Uterus (tissue), 4 donors: ENCODE measurements around the gene CLK2. TPM values are rescaled to one million over a fixed set of nuclear protein-coding genes. Genes with fewer than 3 reads are reported as not detected.
"Not testable (repeated sequence)": the region's sequence is repeated elsewhere in the genome, so short reads cannot be mapped to it uniquely, and the experiment has no call there.

Source experiments
- DNase-seq, 2 donors: peaks; one replicate each; pipeline ENCODE4 v3.0.0-alpha.2; 2019 to 2020
- H3K27ac ChIP-seq, 2 donors: fragments of 200-600 bp; sonication (generic); 1 replicate in 1 of 2; 2 replicates in 1 of 2; pipeline ENCODE4 v1.5.1; 2016 to 2018
- H3K27me3 ChIP-seq, 2 donors: fragments of 200-600 bp; sonication (generic); one replicate each; pipeline ENCODE4 v1.5.1; 2018 to 2019; ENCODE audit warnings: control low read depth in 1 of 2
- H3K36me3 ChIP-seq, 2 donors: fragments of 200-600 bp; sonication (generic); one replicate each; pipeline ENCODE4 v1.5.1; 2019; ENCODE audit warnings: control low read depth in 1 of 2
- H3K4me1 ChIP-seq, 2 donors: fragments of 200-600 bp; sonication (generic); one replicate each; pipeline ENCODE4 v1.5.1; 2018 to 2019; ENCODE audit warnings: control low read depth in 1 of 2
- H3K4me3 ChIP-seq, 2 donors: fragments of 200-600 bp; sonication (generic); 1 replicate in 1 of 2; 2 replicates in 1 of 2; pipeline ENCODE4 v1.5.1; 2018 to 2019; ENCODE audit warnings: mild to moderate bottlenecking in 1 of 2
- H3K9me3 ChIP-seq, 2 donors: fragments of 200-600 bp; sonication (generic); one replicate each; pipeline ENCODE4 v1.5.1; 2019; ENCODE audit warnings: control low read depth in 1 of 2
- CTCF ChIP-seq, 4 experiments: fragments of 200-600 bp in 2 of 4; fragments of 450-650 bp in 2 of 4; sonication (generic) in 2 of 4; IDR thresholded peaks; one replicate each; pipeline ENCODE4 v1.5.1; 2016 to 2019; ENCODE audit warnings: antibody characterized with exemption in 4 of 4, mild to moderate bottlenecking in 2 of 4, moderate library complexity in 1 of 4
- POLR2A ChIP-seq, 2 donors: fragments of 450-650 bp; IDR thresholded peaks; one replicate each; pipeline ENCODE4 v1.6.1; 2016; ENCODE audit warnings: antibody characterized with exemption in 2 of 2, mild to moderate bottlenecking in 1 of 2, moderate library complexity in 1 of 2
- intact Hi-C: fragments of 100-400 bp; cut with DNase I; formaldehyde crosslinking; loops from one replicate; pipeline ENCODE4 v1.15.1; 2023; ENCODE audit warnings: low total_unique reads
- total RNA-seq, 4 donors: library from RNA; depleted of rRNA in 3 of 4; stranded (reverse); fragments of >200 nt in 3 of 4; gene quantifications; one replicate each; pipeline versions ENCODE4 v1.1.0 to v1.2.4, GENCODE V29; 2014 to 2023
- donor health status: DM: yes; HTN: yes; CAD: no.

Gene CLK2
- total RNA-seq, 4 donors from 2014 or later = 25.4 to 75.3 (median 39.3) TPM

- H3K27me3 ChIP-seq = peaks cover 5 to 9% of the 10 kb centered on the region in 2 donors
These were observed 23.4 kb upstream of the CLK2 start for GRCh38 chr1:155296661-155297060.

GRCh38 chr1:155295942-155296267 is 22.6 kb upstream of the CLK2 start:
- H3K4me3 ChIP-seq = no peak overlapping the region
- no peaks in the 10 kb centered on the region for H3K36me3 ChIP-seq
- DNase-seq = no peak
- H3K27ac ChIP-seq = no peak overlapping the region
- no peak for TF ChIP-seq POLR2A (IDR thresholded peaks at IDR 0.05)
- peaks cover 5 to 9% of the 10 kb centered on the region in 2 donors for H3K27me3 ChIP-seq
- no peaks in the 10 kb centered on the region for H3K4me1 ChIP-seq
- no peaks in the 10 kb centered on the region for H3K9me3 ChIP-seq
- intact Hi-C loops = no loop called here

More at GRCh38 chr1:155296661-155297060, 23.4 kb upstream of the CLK2 start:
- no peaks in the 10 kb centered on the region for H3K36me3 ChIP-seq
- intact Hi-C loops = no loop called here
- no peak overlapping the region for H3K4me3 ChIP-seq
- no peaks in the 10 kb centered on the region for H3K4me1 ChIP-seq
- no peaks in the 10 kb centered on the region for H3K9me3 ChIP-seq
- no peak for DNase-seq
- TF ChIP-seq CTCF (IDR thresholded peaks at IDR 0.05) (no peak), POLR2A (IDR thresholded peaks at IDR 0.05) (no peak)
- H3K27ac ChIP-seq = no peak overlapping the region

DNA sequence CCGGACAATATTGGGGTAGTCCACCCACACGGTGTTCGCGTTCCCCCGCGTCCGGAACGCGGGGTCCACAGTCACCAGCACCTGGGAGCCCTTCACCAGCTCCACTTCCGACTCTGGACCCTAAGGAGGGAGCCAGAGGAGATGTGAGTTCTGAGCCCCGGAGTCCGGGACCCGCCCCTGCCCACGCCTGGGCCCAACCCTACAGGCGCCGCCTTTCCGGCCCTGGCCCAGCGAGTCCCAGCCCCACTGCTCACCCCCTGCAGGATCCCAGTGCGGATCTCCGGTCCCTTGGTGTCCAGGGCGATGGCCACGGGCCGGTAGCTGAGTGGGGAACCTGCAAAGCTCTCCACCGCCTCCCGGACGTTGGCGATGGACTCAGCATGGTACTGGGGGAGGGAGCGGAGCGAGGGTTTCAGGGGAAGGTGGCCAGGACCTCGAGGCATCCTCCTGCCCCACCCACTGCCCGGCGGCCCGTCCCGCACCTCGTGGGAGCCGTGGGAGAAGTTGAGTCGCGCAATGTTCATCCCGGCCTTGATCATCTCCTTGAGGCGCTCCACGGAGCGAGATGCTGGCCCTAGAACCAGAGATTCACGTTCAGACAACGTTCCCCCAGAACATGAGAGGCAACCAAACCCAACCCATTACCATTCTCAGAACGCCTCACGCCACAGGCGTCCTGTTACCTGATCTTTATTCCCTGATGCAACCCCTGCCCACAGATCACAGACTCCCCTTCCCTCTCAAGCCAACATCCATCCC is 22.1 kb upstream of the CLK2 start:
- intact Hi-C loops = no loop called here
- no peak for DNase-seq
- no peaks in the 10 kb centered on the region for H3K9me3 ChIP-seq
- H3K4me1 ChIP-seq = no peaks in the 10 kb centered on the region
- no peak overlapping the region for H3K27ac ChIP-seq
- no peak for TF ChIP-seq POLR2A (IDR thresholded peaks at IDR 0.05)
- TF ChIP-seq CTCF (IDR thresholded peaks at IDR 0.05) = no peak
- H3K27me3 ChIP-seq = peaks cover 5 to 9% of the 10 kb centered on the region in 2 donors
- H3K4me3 ChIP-seq = no peak overlapping the region
- H3K36me3 ChIP-seq = no peaks in the 10 kb centered on the region

DNA sequence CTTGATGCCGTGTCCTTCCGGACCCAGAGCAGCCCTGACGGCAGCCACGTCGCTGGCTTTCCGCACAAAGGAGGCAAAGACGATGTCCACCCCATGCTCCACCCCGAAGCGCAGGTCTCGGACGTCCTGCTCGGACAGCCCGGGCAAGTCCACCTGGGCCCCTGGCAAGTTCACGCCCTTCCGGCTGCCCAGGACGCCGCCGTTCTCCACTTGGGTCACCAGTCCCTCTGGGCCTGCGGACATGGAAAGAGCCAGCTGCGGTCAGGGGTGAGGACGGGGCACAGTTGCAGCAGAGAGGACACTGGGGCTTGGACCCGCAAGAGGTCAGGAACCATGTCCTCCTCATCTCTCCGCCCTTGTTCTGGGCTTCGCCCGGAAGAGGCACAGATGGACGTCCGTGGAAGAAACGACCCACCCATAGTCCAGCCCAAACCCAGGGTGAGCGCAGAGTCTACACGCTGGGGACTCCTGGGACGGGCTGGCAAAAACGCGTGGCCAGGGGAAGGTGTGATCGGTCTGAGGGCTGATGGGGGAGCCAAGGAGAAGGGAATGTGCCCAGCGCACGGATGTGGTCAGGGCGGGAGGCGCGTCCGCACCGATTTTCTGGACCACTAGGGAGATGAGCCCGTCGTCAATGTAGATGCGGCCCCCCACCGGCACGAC is 21.3 kb upstream of the CLK2 start:
- TF ChIP-seq CTCF (IDR thresholded peaks at IDR 0.05) (no peak), POLR2A (IDR thresholded peaks at IDR 0.05) (no peak)

DNA sequence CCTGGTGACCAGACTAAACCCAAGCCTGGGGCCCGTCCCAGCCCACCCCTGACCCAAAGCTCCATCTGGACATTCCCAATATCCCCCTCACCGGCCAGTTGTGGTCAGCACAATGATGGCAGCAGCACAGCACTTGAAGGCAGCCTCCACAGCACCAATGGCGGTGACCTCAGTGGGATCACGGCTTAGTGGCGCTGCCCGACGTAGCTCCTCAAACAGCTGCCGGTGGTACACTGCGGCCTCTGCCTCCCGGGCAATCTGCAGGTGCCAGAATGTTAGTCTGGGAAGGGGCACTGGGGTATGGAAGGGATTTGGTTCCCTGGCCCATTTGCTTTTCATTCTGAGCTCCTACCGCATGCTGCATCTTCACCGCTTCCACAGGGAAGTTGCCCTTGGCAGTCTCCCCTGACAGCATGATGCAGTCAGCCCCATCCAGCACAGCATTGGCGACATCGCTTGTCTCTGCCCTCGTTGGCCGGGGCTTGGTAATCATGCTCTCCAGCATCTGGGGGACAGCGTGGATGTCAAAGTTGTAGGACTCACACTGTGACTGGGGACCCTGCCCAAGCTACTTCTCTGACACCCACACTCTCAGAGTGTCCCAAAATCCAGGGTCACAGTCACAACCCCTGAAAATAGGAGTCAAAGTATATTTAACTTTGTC is 19.9 kb upstream of the CLK2 start:
- TF ChIP-seq CTCF (IDR thresholded peaks at IDR 0.05) (no peak), POLR2A (IDR thresholded peaks at IDR 0.05) (no peak)
- Histone ChIP-seq H3K27ac (no peak overlapping the region), H3K4me3 (no peak overlapping the region), H3K4me1 (no peaks in the 10 kb centered on the region), H3K9me3 (no peaks in the 10 kb centered on the region), H3K36me3 (no peaks in the 10 kb centered on the region), H3K27me3 (peaks cover 5 to 9% of the 10 kb centered on the region in 2 donors)
- no peak for DNase-seq
- intact Hi-C loops = no loop called here

More for the DNA sequence above, 21.3 kb upstream of the CLK2 start:
- Histone ChIP-seq H3K27ac (no peak overlapping the region), H3K4me1 (no peaks in the 10 kb centered on the region), H3K9me3 (no peaks in the 10 kb centered on the region), H3K27me3 (peaks cover 5 to 9% of the 10 kb centered on the region in 2 donors), H3K36me3 (no peaks in the 10 kb centered on the region), H3K4me3 (no peak overlapping the region)
- no peak for DNase-seq
- intact Hi-C loops = no loop called here

- DNase-seq, H3K27me3 ChIP-seq, H3K27ac ChIP-seq, H3K4me3 ChIP-seq, H3K9me3 ChIP-seq, H3K36me3 ChIP-seq, H3K4me1 ChIP-seq, intact Hi-C loops: not testable (repeated sequence)
These were observed 17.7 kb upstream of the CLK2 start for GRCh38 chr1:155291006-155291405.
